HG03571 (cell line): ENCODE results near the gene REXO1.
"Not testable (repeated sequence)": the region's sequence is repeated elsewhere in the genome, so short reads cannot be mapped to it uniquely, and the experiment has no call there.

Experiments
- ATAC-seq: cut with Tn5 transposase; IDR thresholded peaks from one replicate; pipeline ENCODE4 v1.9.1; 2021; ENCODE audit not compliant: unreplicated experiment

The REXO1 gene, protein sequence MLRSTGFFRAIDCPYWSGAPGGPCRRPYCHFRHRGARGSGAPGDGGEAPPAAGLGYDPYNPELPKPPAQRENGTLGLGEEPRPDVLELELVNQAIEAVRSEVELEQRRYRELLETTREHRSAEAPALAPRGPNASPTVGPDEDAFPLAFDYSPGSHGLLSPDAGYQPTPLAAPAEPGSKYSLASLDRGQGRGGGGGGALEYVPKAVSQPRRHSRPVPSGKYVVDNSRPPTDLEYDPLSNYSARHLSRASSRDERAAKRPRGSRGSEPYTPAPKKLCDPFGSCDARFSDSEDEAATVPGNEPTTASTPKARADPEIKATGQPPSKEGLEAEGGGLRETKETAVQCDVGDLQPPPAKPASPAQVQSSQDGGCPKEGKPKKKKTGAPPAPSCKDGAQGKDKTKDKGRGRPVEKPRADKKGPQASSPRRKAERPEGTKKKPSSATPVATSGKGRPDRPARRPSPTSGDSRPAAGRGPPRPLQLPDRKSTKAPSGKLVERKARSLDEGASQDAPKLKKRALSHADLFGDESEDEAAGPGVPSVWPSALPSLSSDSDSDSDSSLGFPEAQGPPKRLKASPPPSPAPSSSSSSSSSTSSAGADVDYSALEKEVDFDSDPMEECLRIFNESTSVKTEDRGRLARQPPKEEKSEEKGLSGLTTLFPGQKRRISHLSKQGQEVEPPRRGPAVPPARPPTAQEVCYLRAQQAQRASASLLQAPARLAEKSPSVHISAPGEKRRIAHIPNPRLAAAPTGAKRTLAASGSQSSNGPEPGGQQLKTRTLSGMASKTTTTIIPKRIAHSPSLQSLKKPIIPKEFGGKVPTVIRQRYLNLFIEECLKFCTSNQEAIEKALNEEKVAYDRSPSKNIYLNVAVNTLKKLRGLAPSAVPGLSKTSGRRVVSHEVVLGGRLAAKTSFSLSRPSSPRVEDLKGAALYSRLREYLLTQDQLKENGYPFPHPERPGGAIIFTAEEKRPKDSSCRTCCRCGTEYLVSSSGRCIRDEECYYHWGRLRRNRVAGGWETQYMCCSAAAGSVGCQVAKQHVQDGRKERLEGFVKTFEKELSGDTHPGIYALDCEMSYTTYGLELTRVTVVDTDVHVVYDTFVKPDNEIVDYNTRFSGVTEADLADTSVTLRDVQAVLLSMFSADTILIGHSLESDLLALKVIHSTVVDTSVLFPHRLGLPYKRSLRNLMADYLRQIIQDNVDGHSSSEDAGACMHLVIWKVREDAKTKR

GRCh38 chr19:1848399-1849131 lies at the start of gene REXO1:
Gene REXO1, minus strand, starts transcription at chr19:1848483. Its CDS starts 125 bp downstream, at chr19:1848358.
- ATAC-seq: peak; percentile 52

DNA sequence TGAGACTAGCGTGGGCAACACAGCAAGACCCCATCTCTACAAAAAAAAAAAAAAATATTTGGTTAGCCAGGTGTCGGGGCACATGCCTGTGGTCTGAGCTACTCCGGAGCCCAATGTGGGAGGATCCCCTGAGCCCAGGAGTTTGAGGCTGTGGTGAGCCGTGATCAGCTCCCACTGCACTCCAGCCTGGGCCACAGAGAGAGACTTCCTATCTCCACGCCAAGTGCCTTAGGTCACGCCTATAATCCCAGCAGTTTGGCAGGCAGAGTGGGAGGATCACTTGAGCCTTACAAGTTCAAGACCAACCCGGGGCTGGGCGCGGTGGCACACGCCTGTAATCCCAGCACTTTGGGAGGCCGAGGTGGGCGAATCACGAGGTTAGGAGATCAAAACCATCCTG lies 48.2 kb upstream of the REXO1 start:
- ATAC-seq: no peak

DNA sequence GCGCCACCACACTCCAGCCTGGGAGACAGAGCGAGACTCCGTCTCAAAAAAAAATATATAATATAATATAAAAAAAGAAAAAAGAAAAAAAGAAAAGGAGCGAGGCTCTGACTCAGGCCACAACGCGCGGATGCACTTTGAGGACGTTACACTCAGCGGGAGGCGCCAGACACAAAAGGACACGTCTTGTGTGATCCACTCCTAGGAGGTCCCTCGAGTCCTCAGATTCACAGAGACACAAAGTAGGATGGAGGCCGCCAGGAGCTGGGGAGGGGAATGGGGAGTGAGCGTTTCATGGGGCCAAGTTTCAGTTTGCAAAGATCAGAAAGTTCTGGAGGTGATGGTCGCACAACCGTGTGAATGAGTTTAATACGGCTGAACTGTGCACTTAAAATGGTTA lies 45.5 kb upstream of the REXO1 start:
- no peak for ATAC-seq

DNA sequence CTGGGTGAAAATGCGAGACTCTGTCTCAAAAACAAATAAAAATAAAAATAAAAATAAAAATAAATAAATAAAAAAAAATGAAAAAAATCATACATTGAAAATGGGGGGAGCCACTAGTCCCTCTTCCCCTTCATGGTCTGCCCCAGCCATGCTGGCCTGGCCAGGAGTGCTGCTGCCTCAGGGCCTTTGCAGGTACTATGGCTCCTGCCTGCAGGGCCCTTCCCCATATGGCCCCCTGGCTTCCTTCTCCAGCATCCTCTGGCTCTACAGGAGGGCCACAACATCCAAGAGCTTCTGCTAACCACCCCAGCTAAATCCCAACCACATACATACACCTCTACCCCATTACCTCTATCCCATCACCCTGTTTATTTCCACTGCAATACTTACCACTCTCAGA lies 41.6 kb upstream of the REXO1 start:
- ATAC-seq: no peak

DNA sequence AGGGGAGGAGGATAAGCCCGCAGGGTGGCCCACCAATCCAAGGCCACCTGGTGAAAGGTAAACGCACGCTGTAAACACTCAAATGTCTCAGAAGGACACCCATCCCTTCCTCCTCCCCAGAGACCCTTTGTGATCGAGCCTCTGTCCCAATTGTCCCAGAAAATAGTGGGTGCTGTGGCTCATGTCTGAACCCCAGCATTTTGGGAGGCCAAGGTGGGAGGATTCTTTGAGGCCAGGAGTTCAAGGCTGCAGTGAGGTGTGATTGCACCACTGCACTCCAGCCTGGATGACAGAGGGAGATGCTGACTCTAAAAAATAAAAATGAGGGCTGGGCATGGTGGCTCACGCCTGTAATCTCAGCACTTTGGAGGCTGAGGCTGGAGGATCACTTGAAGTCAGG lies 40.1 kb upstream of the REXO1 start:
- no peak for ATAC-seq

DNA sequence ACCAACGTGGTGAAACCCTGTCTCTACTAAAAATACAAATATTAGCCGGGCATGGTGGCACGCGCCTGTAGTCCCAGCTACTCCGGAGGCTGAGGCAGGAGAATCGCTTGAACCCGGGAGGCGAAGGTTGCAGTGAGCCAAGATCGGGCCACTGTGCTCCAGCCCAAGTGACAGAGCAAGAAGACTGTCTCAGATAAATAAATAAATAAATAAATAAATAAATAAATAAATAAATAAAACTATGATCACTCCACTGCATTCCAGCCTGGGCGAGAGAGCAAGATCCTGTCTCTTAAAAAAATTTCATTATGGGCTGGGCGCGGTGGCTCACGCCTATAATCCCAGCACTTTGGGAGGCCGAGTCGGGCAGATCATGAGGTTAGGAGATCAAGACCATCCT lies 38.1 kb upstream of the REXO1 start:
- not testable (repeated sequence) for ATAC-seq

DNA sequence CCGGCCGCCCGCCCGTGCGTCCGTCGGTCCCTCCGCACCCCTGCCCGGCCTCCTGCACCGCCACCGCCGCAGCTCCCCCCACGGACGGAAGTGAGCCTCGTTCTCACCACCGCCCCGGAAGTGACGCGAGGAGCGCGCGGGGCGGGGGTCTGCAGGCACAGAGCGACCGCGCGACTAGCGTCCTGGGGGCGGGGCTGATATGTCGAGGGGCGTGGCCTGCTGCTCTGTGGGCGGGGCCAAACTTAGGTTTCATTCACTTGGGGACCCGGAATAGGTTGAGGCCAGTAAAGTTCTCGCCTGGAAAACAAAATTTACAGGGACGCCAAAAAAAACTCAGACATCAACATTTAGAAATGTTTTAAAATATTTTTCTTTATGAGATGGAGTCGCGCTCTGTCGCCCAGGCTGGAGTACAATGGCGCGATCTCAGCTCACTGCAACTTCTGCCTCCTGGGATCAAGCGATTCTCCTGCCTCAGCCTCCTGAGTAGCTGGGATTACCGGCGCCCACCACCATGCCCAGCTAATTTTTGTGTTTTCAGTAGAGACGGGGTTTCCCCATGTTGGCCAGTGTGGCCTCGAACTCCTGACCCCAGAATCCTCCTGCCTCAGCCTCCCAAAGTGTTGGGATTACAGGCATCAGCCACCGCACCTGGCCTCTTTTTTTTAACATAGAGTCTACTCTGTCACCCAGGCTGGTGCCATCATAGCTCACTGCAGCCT lies 37.3 kb upstream of the REXO1 start, which contains the start of gene ABHD17A:
Gene ABHD17A, minus strand, starts transcription at position 99 of the 722 bp plus-strand sequence. CDS start 3,930 bp downstream, outside the sequence.
- ATAC-seq: peak; percentile 59

DNA sequence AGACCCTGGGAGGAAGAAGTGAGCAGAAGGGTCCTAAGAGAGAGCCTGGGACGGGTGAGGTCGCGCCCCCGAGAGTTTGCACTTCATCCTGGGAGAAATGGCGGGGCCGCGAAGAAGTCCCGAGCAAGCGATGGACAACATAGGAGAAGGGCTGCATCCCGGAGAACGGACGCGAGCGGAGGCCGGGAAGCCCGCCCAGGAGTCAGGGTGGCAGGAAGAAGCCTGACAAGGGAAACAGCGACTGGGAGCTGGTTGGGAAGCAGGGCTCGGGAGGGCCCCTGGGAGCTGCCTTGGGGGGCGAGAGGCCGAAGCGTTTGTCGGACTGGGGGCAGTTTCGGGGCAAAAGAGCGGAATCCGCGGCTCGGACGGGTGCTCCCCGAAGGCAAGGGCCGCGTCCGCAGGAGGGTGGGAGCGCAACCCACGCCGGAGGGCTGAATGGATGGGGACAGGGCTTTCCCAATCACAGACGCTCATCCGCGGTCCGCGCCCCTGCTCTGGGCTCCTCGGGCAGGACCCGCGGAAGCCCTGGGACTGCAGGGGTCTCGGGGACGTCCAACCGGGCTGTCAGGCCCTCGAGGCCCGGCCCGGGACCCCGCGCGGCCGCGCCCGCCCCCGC lies 36.5 kb upstream of the REXO1 start:
- ATAC-seq: peak; percentile 7

GRCh38 chr19:1884291-1884718 lies 36.0 kb upstream of the REXO1 start:
- ATAC-seq: no peak

GRCh38 chr19:1883784-1884183 lies 35.5 kb upstream of the REXO1 start:
- ATAC-seq: no peak

- ATAC-seq: no peak
Measured at GRCh38 chr19:1882786-1883692, 34.8 kb upstream of the REXO1 start.

DNA sequence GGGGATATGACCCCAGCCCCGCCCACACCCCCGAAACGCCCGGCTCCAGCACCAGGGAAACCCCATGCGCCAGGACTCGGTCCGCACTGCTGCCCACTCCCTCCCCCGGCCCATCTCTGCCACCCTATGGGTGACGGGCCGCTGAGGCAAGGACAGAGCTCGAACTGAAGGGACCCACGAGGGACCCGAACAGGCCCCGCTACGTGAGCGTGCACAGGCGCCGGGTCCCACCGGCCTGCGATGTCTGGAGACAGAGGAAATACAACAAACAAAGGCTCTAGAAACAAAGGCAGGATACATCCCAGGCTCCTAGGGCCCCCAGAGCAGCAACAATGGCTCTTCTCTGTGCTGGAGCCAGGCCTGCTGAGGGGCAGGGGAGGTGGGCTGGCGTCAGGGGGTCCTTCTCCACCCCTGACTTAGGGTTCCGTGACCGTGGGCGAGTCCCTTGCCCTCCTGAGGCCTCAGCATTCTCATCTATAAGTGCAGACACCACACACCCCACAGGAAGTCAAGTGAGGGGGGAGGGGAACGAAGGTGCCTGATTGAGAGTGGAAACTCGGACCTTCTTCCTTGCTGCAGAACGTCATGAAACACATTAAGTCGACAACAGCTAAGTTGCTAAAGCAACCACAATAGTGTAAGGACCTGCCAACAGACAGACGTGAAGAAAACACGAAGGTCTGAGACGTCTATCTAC lies 34.0 kb upstream of the REXO1 start:
- ATAC-seq: no peak

GRCh38 chr19:1881393-1882088 lies 33.3 kb upstream of the REXO1 start:
- ATAC-seq: not testable (repeated sequence)

- no peak for ATAC-seq
Measured at GRCh38 chr19:1880611-1881392, 32.5 kb upstream of the REXO1 start.

DNA sequence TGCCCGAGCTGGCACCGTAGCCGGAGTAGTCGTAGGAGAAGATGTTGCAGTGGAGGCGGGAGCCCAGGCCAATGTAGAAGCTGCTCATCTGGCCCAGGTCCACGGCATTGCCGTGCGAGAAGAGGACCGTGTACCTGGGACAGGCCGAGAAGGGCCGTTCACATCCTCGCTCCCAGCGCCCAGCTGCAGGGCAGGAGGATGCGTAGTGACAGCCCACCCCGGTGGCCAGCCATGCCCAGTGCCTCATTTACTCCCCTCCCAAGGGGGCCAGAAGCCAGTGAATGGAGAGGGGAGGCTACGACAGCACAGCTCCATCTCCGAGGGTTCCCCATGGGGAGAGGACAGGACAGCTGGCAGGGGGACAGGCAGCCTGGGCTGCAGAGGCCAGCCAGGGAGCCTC lies 31.7 kb upstream of the REXO1 start:
- ATAC-seq: not testable (repeated sequence)

DNA sequence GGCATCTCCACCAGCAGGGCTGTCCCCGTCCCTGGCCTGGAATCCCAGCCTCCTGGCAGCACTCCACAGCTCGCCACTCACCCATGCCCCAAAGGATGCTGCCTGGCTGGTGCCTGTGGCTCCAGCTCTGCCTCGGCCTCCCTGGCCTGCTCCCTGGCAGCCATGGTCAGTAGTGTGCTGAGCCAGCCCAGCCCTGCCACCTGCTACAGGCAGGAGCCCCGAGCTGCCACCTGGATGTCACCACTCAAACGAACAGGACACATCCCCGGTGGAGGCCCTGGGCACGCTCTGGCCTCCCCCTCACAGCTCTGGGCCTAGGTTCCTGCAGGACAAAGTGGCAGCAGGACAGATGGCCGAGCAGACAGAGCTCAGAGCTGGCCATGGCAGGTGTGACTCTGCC lies 30.3 kb upstream of the REXO1 start:
- not testable (repeated sequence) for ATAC-seq
